K562 (cell line): ENCODE measurements around the gene EEFSEC. TPM values are rescaled to one million over a fixed set of nuclear protein-coding genes. Genes with fewer than 3 reads are reported as not detected.

Experiments
- ARHGAP35 ChIP-seq: fragments of 450-650 bp; IDR thresholded peaks from 2 replicates; pipeline ENCODE4 v1.6.1; 2018; ENCODE audit not compliant: partially characterized antibody
- CBX2 ChIP-seq: fragments of 200-600 bp; sonication (generic); IDR thresholded peaks from one replicate; pipeline ENCODE4 v1.6.1; 2012; ENCODE audit warnings: mild to moderate bottlenecking, low read length, inconsistent platforms; ENCODE audit not compliant: insufficient read depth, poor library complexity, severe bottlenecking
- DPF2 ChIP-seq: fragments of 450-650 bp; IDR thresholded peaks from 2 replicates; pipeline ENCODE4 v1.6.1; 2016
- E2F3 ChIP-seq: fragments of 250-450 bp; sonication (Bioruptor Pico); IDR thresholded peaks from 2 replicates; pipeline ENCODE4 v1.4.0; 2020; ENCODE audit warnings: mild to moderate bottlenecking
- HES1 ChIP-seq: fragments of 450-650 bp; IDR thresholded peaks from 2 replicates; pipeline ENCODE4 v1.6.1; 2016; ENCODE audit warnings: low read depth, mild to moderate bottlenecking, moderate library complexity
- HEY1 ChIP-seq: fragments of 250-450 bp; sonication (Bioruptor Pico); IDR thresholded peaks from 2 replicates; pipeline ENCODE4 v1.5.0; 2020; ENCODE audit warnings: mild to moderate bottlenecking, moderate library complexity, borderline replicate concordance
- HINFP ChIP-seq: fragments of 450-650 bp; conservative IDR thresholded peaks from 2 replicates; pipeline ENCODE4 v1.6.1; 2016; ENCODE audit warnings: missing genetic modification characterization, low read depth, mild to moderate bottlenecking, control low read depth, missing compliant biosample characterization
- KAT2B ChIP-seq: IDR thresholded peaks from one replicate; pipeline ENCODE4 v1.6.1; 2012; ENCODE audit warnings: low read depth, mild to moderate bottlenecking, control low read depth, inconsistent platforms, low read length, moderate library complexity
- MEIS2 ChIP-seq: fragments of 450-650 bp; IDR thresholded peaks from 2 replicates; pipeline ENCODE4 v1.6.1; 2014; ENCODE audit warnings: mild to moderate bottlenecking; ENCODE audit not compliant: partially characterized antibody
- NCOA1 ChIP-seq: fragments of 450-650 bp; IDR thresholded peaks from 2 replicates; pipeline ENCODE4 v1.6.1; 2016; ENCODE audit warnings: low read depth
- NR2C2 ChIP-seq, 2 experiments: fragments of 200-800 bp in 1 of 2; sonication (Bioruptor generic) in 1 of 2; sonication (generic) in 1 of 2; formaldehyde crosslinking in 1 of 2; IDR thresholded peaks; 2 replicates each; pipeline versions ENCODE4 v1.6.1 to v1.8.0; 2016 to 2022; ENCODE audit warnings: mild to moderate bottlenecking in 1 of 2, missing compliant biosample characterization in 1 of 2, missing genetic modification characterization in 1 of 2, missing genetic modification reagents in 1 of 2
- PHF8 ChIP-seq: fragments of 200-600 bp; sonication (generic); IDR thresholded peaks from 2 replicates; pipeline ENCODE4 v1.6.1; 2012; ENCODE audit warnings: mixed run types, mild to moderate bottlenecking, inconsistent platforms, low read length, moderate library complexity, borderline replicate concordance
- PTTG1 ChIP-seq: fragments of 450-650 bp; IDR thresholded peaks from 2 replicates; pipeline ENCODE4 v1.6.1; 2016; ENCODE audit warnings: low read depth, mild to moderate bottlenecking, missing genetic modification characterization, missing compliant biosample characterization
- SMC3 ChIP-seq: conservative IDR thresholded peaks from 2 replicates; pipeline ENCODE4 v1.6.1; 2011; ENCODE audit warnings: low read depth, low read length, improper control_type of control experiment; ENCODE audit not compliant: insufficient read depth
- TBP ChIP-seq: optimal IDR thresholded peaks from 2 replicates; pipeline ENCODE3; 2011; ENCODE audit warnings: low read depth, low read length, improper control_type of control experiment
- ZBTB43 ChIP-seq: sonication (generic); formaldehyde crosslinking; IDR thresholded peaks from 2 replicates; pipeline ENCODE4 v1.8.0; 2023; ENCODE audit warnings: mild to moderate bottlenecking, missing genetic modification reagents
- ZC3H11A ChIP-seq: IDR thresholded peaks from 2 replicates; pipeline ENCODE4 v1.6.1; 2012; ENCODE audit warnings: low read depth, low read length, improper control_type of control experiment
- ZC3H8 ChIP-seq: fragments of 450-650 bp; IDR thresholded peaks from 2 replicates; pipeline ENCODE4 v1.6.1; 2017
- ZNF408 ChIP-seq: fragments of 250-450 bp; sonication (Bioruptor Pico); IDR thresholded peaks from 2 replicates; pipeline ENCODE4 v1.4.0; 2020; ENCODE audit warnings: low read depth, mild to moderate bottlenecking, moderate library complexity
- ZNF449 ChIP-seq: fragments of 250-450 bp; sonication (Bioruptor Pico); IDR thresholded peaks from 2 replicates; pipeline ENCODE4 v1.8.0; 2022; ENCODE audit warnings: moderate library complexity, mild to moderate bottlenecking, inconsistent platforms
- ZNF584 ChIP-seq: fragments of 200-800 bp; sonication (Bioruptor generic); IDR thresholded peaks from 2 replicates; pipeline ENCODE4 v1.6.1; 2016; ENCODE audit warnings: low read depth, mild to moderate bottlenecking, missing genetic modification characterization, missing compliant biosample characterization
- ZNF699 ChIP-seq: fragments of 250-450 bp; sonication (Bioruptor Pico); IDR thresholded peaks from 2 replicates; pipeline ENCODE4 v1.8.0; 2021; ENCODE audit warnings: mild to moderate bottlenecking, moderate library complexity; ENCODE audit not compliant: insufficient replicate concordance
- ZNF75A ChIP-seq: fragments of 450-650 bp; formaldehyde crosslinking; IDR thresholded peaks from 2 replicates; pipeline ENCODE4 v1.4.0; 2020; ENCODE audit warnings: mild to moderate bottlenecking
- ZNF785 ChIP-seq: fragments of 250-450 bp; sonication (Bioruptor Pico); IDR thresholded peaks from 2 replicates; pipeline ENCODE4 v1.4.0; 2020; ENCODE audit warnings: mild to moderate bottlenecking
- polyA plus RNA-seq, 8 experiments: library from polyadenylated mRNA; depleted of rRNA in 4 of 8; stranded (reverse) in 5 of 8; unstranded in 3 of 8; fragments of >200 nt; fragmentation: Nextera tagmentation in 2 of 8; fragmentation: Illumina TruSeq in 1 of 8; extraction: Ambion mirVana in 2 of 8; extraction: Trizol in 1 of 8; gene quantifications; 2 replicates each; pipeline versions ENCODE4 v1.2.1 to v1.2.3, GENCODE V29; 2011 to 2014; ENCODE audit warnings: inconsistent platforms in 1 of 8, missing spikeins in 1 of 8
- total RNA-seq, 7 experiments: library from RNA; depleted of rRNA in 6 of 7; stranded (reverse); fragments of >200 nt in 6 of 7; fragmentation: Illumina TruSeq in 2 of 7; extraction: Trizol in 2 of 7; gene quantifications; 2 replicates each; pipeline versions ENCODE4 v1.2.1 to v1.2.3, GENCODE V29; 2011 to 2021; ENCODE audit warnings: low replicate concordance in 1 of 7

EEFSEC gene
- total and polyA plus RNA-seq, 9 of the 15 experiments (the other 6 are each of a cell fraction or from before 2014, with no cell fraction given), result 0.35 to 11.8 (median 7.7) TPM

- TF ChIP-seq ZC3H11A, result no peak
- TF ChIP-seq ZNF408 (CRISPR knock-in tag), result no peak
- TF ChIP-seq HINFP (tag), result no peak
- no peak for TF ChIP-seq KAT2B
- TF ChIP-seq ZNF699 (CRISPR knock-in tag), result no peak
- TF ChIP-seq TBP, result peak; percentile 16
- no peak for TF ChIP-seq HEY1 (CRISPR knock-in tag)
- TF ChIP-seq ZNF75A (CRISPR knock-in tag), result no peak
- peak; percentile 93 for TF ChIP-seq DPF2
- no peak for TF ChIP-seq ZBTB43 (CRISPR knock-in tag)
- no peak for TF ChIP-seq CBX2
- TF ChIP-seq ZNF449 (CRISPR knock-in tag), result peak; percentile 92
- TF ChIP-seq ZNF785 (CRISPR knock-in tag), result no peak
- TF ChIP-seq NCOA1, result peak; percentile 95
- TF ChIP-seq ARHGAP35, result no peak
- peak; percentile 32; the same call in 1 of the 2 replicates for TF ChIP-seq PHF8
- TF ChIP-seq E2F3 (CRISPR knock-in tag), result peak; percentile 54; the same call in 1 of the 2 replicates
- 0 out of 2 replicates have a peak, but pooled peaks have one; percentile 29 for TF ChIP-seq NR2C2 (CRISPR knock-in tag; IDR thresholded peaks at IDR 0.05)
- no peak; the same call in none of the 2 replicates for TF ChIP-seq NR2C2 (tag; IDR thresholded peaks at IDR 0.05)
- TF ChIP-seq MEIS2, result peak; percentile 35
- no peak for TF ChIP-seq PTTG1
- TF ChIP-seq ZC3H8, result no peak
- TF ChIP-seq ZNF584 (CRISPR knock-in tag), result peak; percentile 16; the same call in 1 of the 2 replicates
- no peak for TF ChIP-seq SMC3
- TF ChIP-seq HES1, result peak; percentile 60; the same call in 1 of the 2 replicates
These were observed 262.7 kb downstream of the EEFSEC start (continued) for GRCh38 chr3:128415773-128416577.
